H1 (cell line): Measurements from ENCODE around the gene ALG9.

Source experiments
- ASH2L ChIP-seq: fragments of 200-600, 300-600 bp; sonication (generic); IDR thresholded peaks from one replicate; pipeline ENCODE4 v1.7.1; 2017; ENCODE audit warnings: low read length
- BACH1 ChIP-seq: IDR thresholded peaks from 2 replicates; pipeline ENCODE4 v1.6.1; 2012; ENCODE audit warnings: low read length, improper control_type of control experiment
- CHD2 ChIP-seq: IDR thresholded peaks from 2 replicates; pipeline ENCODE4 v1.6.1; 2012; ENCODE audit warnings: low read length, improper control_type of control experiment
- HDAC2 ChIP-seq, 2 experiments: fragments of 300-600 bp in 1 of 2; sonication (generic) in 1 of 2; IDR thresholded peaks; 2 replicates each; pipeline ENCODE4 v1.6.1; 2011 to 2012; ENCODE audit warnings: low read depth in 2 of 2, low read length in 2 of 2, mild to moderate bottlenecking in 2 of 2, moderate library complexity in 2 of 2, borderline replicate concordance in 1 of 2, inconsistent platforms in 1 of 2
- KDM5A ChIP-seq: fragments of 200-600 bp; IDR thresholded peaks from 2 replicates; pipeline ENCODE4 v1.7.1; 2012; ENCODE audit warnings: mild to moderate bottlenecking, low read length, inconsistent platforms, mixed read lengths
- POLR2A ChIP-seq, 2 experiments: IDR thresholded peaks; 1 replicate in 1 of 2; 2 replicates in 1 of 2; pipeline ENCODE4 v1.6.1; 2011; ENCODE audit warnings: low read depth in 2 of 2, low read length in 2 of 2, mild to moderate bottlenecking in 2 of 2; ENCODE audit errors: control extremely low read depth in 1 of 2
- POLR2AphosphoS5 ChIP-seq: IDR thresholded peaks from 2 replicates; pipeline ENCODE4 v1.6.1; 2011; ENCODE audit warnings: low read depth, low read length
- RAD21 ChIP-seq, 2 experiments: IDR thresholded peaks in 1 of 2; conservative IDR thresholded peaks in 1 of 2; 2 replicates each; pipeline ENCODE4 v1.6.1; 2011; ENCODE audit warnings: low read depth in 2 of 2, low read length in 2 of 2, improper control_type of control experiment in 1 of 2, inconsistent platforms in 1 of 2, mild to moderate bottlenecking in 1 of 2, moderate library complexity in 1 of 2
- SIX5 ChIP-seq: IDR thresholded peaks from 2 replicates; pipeline ENCODE4 v1.6.1; 2011; ENCODE audit warnings: mild to moderate bottlenecking, low read depth, low read length
- SP4 ChIP-seq: IDR thresholded peaks from 2 replicates; pipeline ENCODE4 v1.6.1; 2012; ENCODE audit warnings: low read length, inconsistent platforms
- SRF ChIP-seq: IDR thresholded peaks from 2 replicates; pipeline ENCODE4 v1.6.1; 2011; ENCODE audit warnings: mild to moderate bottlenecking, low read depth, low read length, moderate library complexity
- TF ChIP-seq, protein P1 (sequence below), 3 experiments: IDR thresholded peaks; 1 replicate in 2 of 3; 2 replicates in 1 of 3; pipeline versions ENCODE4 v1.5.1 to v1.6.1; 2011; ENCODE audit warnings: low read length in 3 of 3, mild to moderate bottlenecking in 3 of 3, inconsistent platforms in 2 of 3, low read depth in 1 of 3, moderate library complexity in 1 of 3; ENCODE audit not compliant: insufficient read depth in 1 of 3; ENCODE audit errors: control extremely low read depth in 1 of 3
- TF ChIP-seq, protein P2 (sequence below): IDR thresholded peaks from 2 replicates; pipeline ENCODE4 v1.6.1; 2011; ENCODE audit warnings: low read depth, mild to moderate bottlenecking, low read length; ENCODE audit not compliant: insufficient read depth
- TF ChIP-seq, protein P3 (sequence below): IDR thresholded peaks from 2 replicates; pipeline ENCODE4 v1.6.1; 2011; ENCODE audit warnings: low read length, improper control_type of control experiment

GRCh38 chr11:111756097-111756496, 115.3 kb downstream of the ALG9 start:
- no peak for TF ChIP-seq POLR2AphosphoS5
- TF ChIP-seq, protein P1, sequence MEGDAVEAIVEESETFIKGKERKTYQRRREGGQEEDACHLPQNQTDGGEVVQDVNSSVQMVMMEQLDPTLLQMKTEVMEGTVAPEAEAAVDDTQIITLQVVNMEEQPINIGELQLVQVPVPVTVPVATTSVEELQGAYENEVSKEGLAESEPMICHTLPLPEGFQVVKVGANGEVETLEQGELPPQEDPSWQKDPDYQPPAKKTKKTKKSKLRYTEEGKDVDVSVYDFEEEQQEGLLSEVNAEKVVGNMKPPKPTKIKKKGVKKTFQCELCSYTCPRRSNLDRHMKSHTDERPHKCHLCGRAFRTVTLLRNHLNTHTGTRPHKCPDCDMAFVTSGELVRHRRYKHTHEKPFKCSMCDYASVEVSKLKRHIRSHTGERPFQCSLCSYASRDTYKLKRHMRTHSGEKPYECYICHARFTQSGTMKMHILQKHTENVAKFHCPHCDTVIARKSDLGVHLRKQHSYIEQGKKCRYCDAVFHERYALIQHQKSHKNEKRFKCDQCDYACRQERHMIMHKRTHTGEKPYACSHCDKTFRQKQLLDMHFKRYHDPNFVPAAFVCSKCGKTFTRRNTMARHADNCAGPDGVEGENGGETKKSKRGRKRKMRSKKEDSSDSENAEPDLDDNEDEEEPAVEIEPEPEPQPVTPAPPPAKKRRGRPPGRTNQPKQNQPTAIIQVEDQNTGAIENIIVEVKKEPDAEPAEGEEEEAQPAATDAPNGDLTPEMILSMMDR (IDR thresholded peaks at IDR 0.05; ENCODE audit: control extremely low read depth in 1 of 3, insufficient read depth in 1 of 3, low read depth in 1 of 3, low read length in 3 of 3): no peak
- no peak for TF ChIP-seq BACH1
- no peak for TF ChIP-seq RAD21 (IDR thresholded peaks at IDR 0.05 in 1 of 2, conservative IDR thresholded peaks at IDR 0.05 in 1 of 2; ENCODE audit: low read depth in 2 of 2, low read length in 2 of 2)
- TF ChIP-seq POLR2A (IDR thresholded peaks at IDR 0.05; ENCODE audit: control extremely low read depth in 1 of 2, low read depth in 2 of 2, low read length in 2 of 2): no peak
- TF ChIP-seq, protein P2, sequence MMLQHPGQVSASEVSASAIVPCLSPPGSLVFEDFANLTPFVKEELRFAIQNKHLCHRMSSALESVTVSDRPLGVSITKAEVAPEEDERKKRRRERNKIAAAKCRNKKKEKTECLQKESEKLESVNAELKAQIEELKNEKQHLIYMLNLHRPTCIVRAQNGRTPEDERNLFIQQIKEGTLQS: no peak
- TF ChIP-seq HDAC2 (IDR thresholded peaks at IDR 0.05; ENCODE audit: borderline replicate concordance in 1 of 2, low read depth in 2 of 2, low read length in 2 of 2): no peak
- TF ChIP-seq KDM5A: no peak
- TF ChIP-seq CHD2: no peak
- TF ChIP-seq, protein P3, sequence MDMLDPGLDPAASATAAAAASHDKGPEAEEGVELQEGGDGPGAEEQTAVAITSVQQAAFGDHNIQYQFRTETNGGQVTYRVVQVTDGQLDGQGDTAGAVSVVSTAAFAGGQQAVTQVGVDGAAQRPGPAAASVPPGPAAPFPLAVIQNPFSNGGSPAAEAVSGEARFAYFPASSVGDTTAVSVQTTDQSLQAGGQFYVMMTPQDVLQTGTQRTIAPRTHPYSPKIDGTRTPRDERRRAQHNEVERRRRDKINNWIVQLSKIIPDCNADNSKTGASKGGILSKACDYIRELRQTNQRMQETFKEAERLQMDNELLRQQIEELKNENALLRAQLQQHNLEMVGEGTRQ: no peak
- no peak for TF ChIP-seq SRF
- TF ChIP-seq ASH2L: no peak
- TF ChIP-seq SIX5: no peak
- no peak for TF ChIP-seq SP4
